Ovary (tissue), 9 donors: Measurements from ENCODE around the gene CHST12. TPM values are rescaled to one million over a fixed set of nuclear protein-coding genes. Genes with fewer than 3 reads are reported as not detected.
A peak's percentile ranks its signal among the peaks of the same experiment; 100 is the strongest.

Experiments
- DNase-seq, 5 donors: peaks; one replicate each; pipeline ENCODE4 v3.0.0-alpha.2; 2019 to 2020
- H3K27ac ChIP-seq, 2 donors: fragments of 200-600 bp; one replicate each; pipeline versions ENCODE4 v1.5.1 to v1.8.0; 2019 to 2022
- H3K27me3 ChIP-seq: fragments of 200-600 bp; one replicate; pipeline ENCODE4 v1.8.0; 2022
- H3K36me3 ChIP-seq: fragments of 200-600 bp; sonication (generic); one replicate; pipeline ENCODE4 v1.5.1; 2019
- H3K4me1 ChIP-seq: one replicate; pipeline ENCODE4 v1.8.1; 2013; ENCODE audit warnings: mild to moderate bottlenecking, moderate library complexity; ENCODE audit not compliant: insufficient read depth
- H3K4me3 ChIP-seq: fragments of 200-600 bp; sonication (generic); one replicate; pipeline ENCODE4 v1.5.1; 2017
- H3K9me3 ChIP-seq, 2 donors: fragments of 200-600 bp in 1 of 2; sonication (generic) in 1 of 2; one replicate each; pipeline versions ENCODE4 v1.5.1 to v1.8.1; 2013 to 2019; ENCODE audit warnings: mild to moderate bottlenecking in 1 of 2, moderate library complexity in 1 of 2
- CTCF ChIP-seq, 3 donors: fragments of 450-650 bp in 2 of 3; fragments of 200-600 bp in 1 of 3; IDR thresholded peaks; one replicate each; pipeline versions ENCODE4 v1.5.1 to v1.8.0; 2016 to 2022; ENCODE audit warnings: antibody characterized with exemption in 3 of 3, mild to moderate bottlenecking in 1 of 3
- EP300 ChIP-seq: sonication (generic); formaldehyde crosslinking; IDR thresholded peaks from one replicate; pipeline ENCODE4 v1.6.1; 2017; ENCODE audit warnings: antibody characterized with exemption
- POLR2A ChIP-seq: fragments of 450-650 bp; IDR thresholded peaks from one replicate; pipeline ENCODE4 v1.6.1; 2017; ENCODE audit warnings: antibody characterized with exemption, mild to moderate bottlenecking, moderate library complexity
- WGBS, 3 donors: extraction: QIAGEN DNeasy Blood & Tissue Kit in 1 of 3; methylation state at CpG; one replicate each; pipeline versions ENCODE4 v1.1.5 to v1.1.7; 2013 to 2017; 5-methylcytosine and 5-hydroxymethylcytosine counted together
- intact Hi-C, 4 donors: fragments of 100-400 bp; cut with DNase I; formaldehyde crosslinking; loops; one replicate each; pipeline versions ENCODE4 v1.11.0 to v1.15.1; 2022 to 2023
- polyA plus RNA-seq, 2 donors: library from polyadenylated mRNA; stranded (reverse); fragments of 200-250 nt in 1 of 2; fragments of 350-450 nt in 1 of 2; fragmentation: Illumina TruSeq in 1 of 2; extraction: RNeasy Lipid Tissue Mini Kit (QIAGEN cat#74804) in 1 of 2; gene quantifications; one replicate each; pipeline ENCODE4 v1.2.3, GENCODE V29; 2013 to 2014
- total RNA-seq, 7 donors: library from RNA; depleted of rRNA in 2 of 7; stranded (reverse); fragments of >200 nt in 2 of 7; fragmentation: NEBNext Ultra II Directional in 3 of 7; extraction: Animal tissue kit (Norgen Biotek cat#: 25700) in 3 of 7; gene quantifications; one replicate each; pipeline versions ENCODE4 v1.1.0 to v1.2.4, GENCODE V29; 2016 to 2023
- donor health status: DM: no; HTN: no; CAD: no; lungs with moderate emphysema.
- donor health status: DM: no; HTN: no; CAD: no.
- donor health status: Bipolar disorder and iron deficiency.
- donor health status: DM: yes; HTN: yes; CAD: no.
- donor health status: DM: no; HTN: no; CAD: no.
- donor health status: DM: yes; HTN: yes; CAD: no.

CHST12 gene
- total and polyA plus RNA-seq, 9 donors: 3.9 to 21.7 (median 12.6) TPM

- no peak for TF ChIP-seq POLR2A
- no peak for TF ChIP-seq EP300
- TF ChIP-seq CTCF (IDR thresholded peaks at IDR 0.05): no peak
- 69 to 78% (median 75%) methylated on average over 12 of the region's 12 CpGs for WGBS, 3 donors
- Histone ChIP-seq H3K27ac (no peak overlapping the region), H3K9me3 (no peaks in the 10 kb centered on the region), H3K36me3 (no peaks in the 10 kb centered on the region), H3K4me1 (peaks cover 12% of the 10 kb centered on the region), H3K27me3 (no peaks in the 10 kb centered on the region), H3K4me3 (peak overlapping the region; percentile 100)
- no peak for DNase-seq
- intact Hi-C loops: no loop called here
Observed at GRCh38 chr7:2404714-2405119, 1.3 kb downstream of the CHST12 start.

DNA sequence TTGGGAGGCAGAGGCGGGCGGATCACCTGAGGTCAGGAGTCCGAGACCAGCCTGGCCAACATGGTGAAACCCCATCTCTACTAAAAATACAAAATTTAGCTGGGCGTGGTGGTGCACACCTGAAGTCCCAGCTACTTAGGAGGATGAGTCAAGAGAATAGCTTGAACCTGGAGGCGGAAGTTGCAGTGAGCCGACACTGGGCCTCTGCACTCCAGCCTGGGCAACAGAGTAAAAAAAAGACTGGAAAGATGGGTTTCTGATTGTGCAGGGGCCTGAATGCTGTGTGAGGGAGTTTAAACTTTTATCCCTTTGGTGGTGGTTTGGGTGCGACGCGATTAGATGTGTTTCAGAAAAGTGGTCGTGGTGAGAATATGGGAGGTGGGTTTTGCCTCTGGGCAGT lies 1.8 kb downstream of the CHST12 start:
- Histone ChIP-seq H3K4me3 (no peak overlapping the region), H3K27me3 (no peaks in the 10 kb centered on the region), H3K36me3 (no peaks in the 10 kb centered on the region), H3K4me1 (peaks cover 9% of the 10 kb centered on the region), H3K27ac (no peak overlapping the region), H3K9me3 (no peaks in the 10 kb centered on the region)
- no peak for TF ChIP-seq POLR2A
- TF ChIP-seq EP300: no peak
- TF ChIP-seq CTCF (IDR thresholded peaks at IDR 0.05): no peak
- intact Hi-C loops: no loop called here
- no peak for DNase-seq
- WGBS, 3 donors: 93 to 96% (median 95%) methylated on average over 10 of the region's 10 CpGs

DNA sequence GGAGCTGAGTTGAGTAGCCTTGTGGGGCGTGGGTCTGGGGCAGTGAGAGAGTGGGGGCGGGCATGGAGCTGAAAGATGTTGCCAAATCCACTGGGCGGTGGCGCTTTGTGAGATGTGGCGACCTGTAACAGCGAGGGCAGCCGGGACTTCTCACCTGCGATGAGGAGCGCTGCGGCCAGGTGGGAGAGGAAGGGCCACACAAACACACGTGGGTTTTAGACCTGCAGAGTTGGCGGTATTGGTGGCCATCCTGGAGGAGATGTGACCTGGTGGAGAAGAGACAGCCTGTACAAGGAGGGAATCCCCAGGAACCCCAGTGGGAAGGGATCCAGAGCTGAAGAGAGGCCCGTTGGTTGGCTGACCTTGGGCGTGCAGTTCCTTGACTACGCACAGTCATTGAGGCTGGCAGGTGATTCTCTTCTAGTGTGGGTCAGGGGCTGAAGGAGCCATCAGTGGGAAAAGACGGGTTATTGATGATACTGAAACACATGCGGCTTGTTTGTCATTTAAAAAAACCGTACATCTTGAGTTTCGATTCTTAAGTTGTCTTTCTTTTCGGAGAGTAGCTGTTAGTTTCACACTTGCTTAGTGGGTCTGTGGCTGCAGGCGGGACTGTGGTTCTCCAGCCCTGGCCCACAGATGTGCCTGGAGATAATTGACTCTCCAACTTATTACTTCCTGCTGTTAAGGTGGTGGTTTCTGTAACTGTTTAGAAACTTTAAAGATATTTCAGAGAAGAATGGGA lies 2.4 kb downstream of the CHST12 start:
- 83 to 84% (median 84%) methylated on average over 21 of the region's 21 CpGs for WGBS, 3 donors
- TF ChIP-seq CTCF (IDR thresholded peaks at IDR 0.05): no peak
- no peak for TF ChIP-seq EP300
- TF ChIP-seq POLR2A: no peak
- Histone ChIP-seq H3K4me1 (peaks cover 9% of the 10 kb centered on the region), H3K4me3 (no peak overlapping the region), H3K27ac (no peak overlapping the region), H3K27me3 (no peaks in the 10 kb centered on the region), H3K9me3 (no peaks in the 10 kb centered on the region), H3K36me3 (no peaks in the 10 kb centered on the region)
- DNase-seq: no peak
- intact Hi-C loops: no loop called here

GRCh38 chr7:2409745-2410414 lies 6.5 kb downstream of the CHST12 start:
- TF ChIP-seq EP300 (no peak), POLR2A (no peak), CTCF (IDR thresholded peaks at IDR 0.05) (no peak)
- Histone ChIP-seq H3K4me3 (no peak overlapping the region), H3K4me1 (peaks cover 10% of the 10 kb centered on the region), H3K9me3 (no peaks in the 10 kb centered on the region), H3K27me3 (no peaks in the 10 kb centered on the region), H3K36me3 (no peaks in the 10 kb centered on the region), H3K27ac (no peak overlapping the region)
- no peak for DNase-seq
- 80 to 89% (median 85%) methylated on average over 15 of the region's 15 CpGs for WGBS, 3 donors
- intact Hi-C loops: no loop called here
